ENCODE measurements around the gene CHST4. TPM values are rescaled to one million over a fixed set of nuclear protein-coding genes. Genes with fewer than 3 reads are reported as not detected.

CHST4 gene
- total and polyA plus RNA-seq, 2 of the 4 experiments (the other 2 are of a cell fraction) = not detected

DNA sequence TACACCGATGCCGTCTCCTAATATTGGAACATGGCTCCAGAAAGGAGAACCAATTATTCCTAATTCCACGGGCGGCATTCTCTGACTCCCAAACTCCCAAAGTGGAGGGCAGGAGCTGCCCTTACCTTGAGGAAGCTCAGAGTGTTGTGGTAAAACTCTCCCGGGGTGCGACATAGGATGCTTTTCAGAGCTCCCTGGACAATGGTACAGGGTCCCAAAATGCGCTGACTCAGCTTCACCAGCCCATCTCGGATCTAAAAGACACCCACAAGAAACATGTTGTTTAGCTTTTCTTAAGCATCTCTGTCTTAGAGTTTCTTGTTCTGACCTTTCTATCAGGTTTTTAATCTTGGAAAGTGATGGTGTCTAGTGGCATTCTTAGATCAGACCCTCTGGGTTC, 43.9 kb downstream of the CHST4 start:
- H2BK120ac ChIP-seq (ENCODE audit: low read depth, low read length) = no peak overlapping the region
- H2AFZ ChIP-seq (replicated peaks; ENCODE audit: low read length, poor library complexity) = no peak overlapping the region
- WGBS, 2 experiments (ENCODE audit: extremely low coverage in 2 of 2, insufficient read length in 1 of 2) = 60% methylated on average over 1 of the region's 8 CpGs; no CpG with 5 or more reads in 1 of the 2 experiments
- H3K27ac ChIP-seq (ENCODE audit: insufficient read depth, low read length) = no peak overlapping the region
- H2BK20ac ChIP-seq (ENCODE audit: low read depth, low read length) = no peak overlapping the region
- H2BK15ac ChIP-seq (ENCODE audit: low read depth, low read length) = no peak overlapping the region
- in situ Hi-C loops (cut with MboI; ENCODE audit: low sequenced_read_pairs) (no loop called here), dilution Hi-C loops (cut with HindIII; ENCODE audit: low sequenced_read_pairs, unreplicated experiment) (no loop called here), intact Hi-C loops (cut with micrococcal nuclease) (no loop called here)
- POLR2A ChIA-PET (ENCODE audit: unreplicated experiment) = interaction anchor here (0.5 kb wide), 1 partner anchor 330 kb away, joined by 3 read pairs; no protein-coding TSS in a partner anchor
- no peaks in the 10 kb centered on the region for H3K9me3 ChIP-seq (ENCODE audit: control insufficient read depth, insufficient read depth, low read length)
- no peak for ATAC-seq (ENCODE audit: low read depth)
- H2AK5ac ChIP-seq (ENCODE audit: low read depth, low read length) = no peak overlapping the region
- H4K8ac ChIP-seq (ENCODE audit: low read depth in 2 of 2, low read length in 2 of 2) = no peak overlapping the region
- H3K56ac ChIP-seq (ENCODE audit: extremely low read depth, insufficient read depth, low read length) = no peak overlapping the region
- no peak overlapping the region for H3K14ac ChIP-seq (replicated peaks; ENCODE audit: low read depth, low read length)
- H3K27me3 ChIP-seq (ENCODE audit: control insufficient read depth, insufficient read depth, low read length) = peaks cover 7% of the 10 kb centered on the region; the same call in 1 of the 2 replicates
- H3K18ac ChIP-seq (ENCODE audit: low read depth, low read length) = no peak overlapping the region
- no peaks in the 10 kb centered on the region for H3K36me3 ChIP-seq (ENCODE audit: control insufficient read depth, insufficient read depth, low read length)
- H4K91ac ChIP-seq (ENCODE audit: insufficient read depth, low read depth, low read length) = no peak overlapping the region
- H3K9ac ChIP-seq (ENCODE audit: low read depth, low read length) = no peak overlapping the region
- BruUV-seq (replicated peaks) = no TSS peak
- TF ChIP-seq RFX5 (IDR thresholded peaks at IDR 0.05; ENCODE audit: low read depth, low read length) (no peak), MAFK (IDR thresholded peaks at IDR 0.05; ENCODE audit: low read depth, low read length) (peak; percentile 86)
- no peak overlapping the region for H2AK9ac ChIP-seq (replicated peaks; ENCODE audit: low read depth, low read length, poor library complexity)
- H3K4ac ChIP-seq (ENCODE audit: low read depth, low read length) = no peak overlapping the region
- CTCF ChIA-PET = no interaction called here
- H3K23ac ChIP-seq (ENCODE audit: low read depth, low read length) = no peak overlapping the region
- no peaks in the 10 kb centered on the region for H3K9me1 ChIP-seq (ENCODE audit: insufficient read depth, low read length)
- H3K79me1 ChIP-seq (ENCODE audit: low read depth in 1 of 2, low read length in 2 of 2) = no peaks in the 10 kb centered on the region
- no peak overlapping the region for H4K5ac ChIP-seq (ENCODE audit: low read depth, low read length)
- no peak overlapping the region for H2BK5ac ChIP-seq (ENCODE audit: low read depth, low read length, poor library complexity, severe bottlenecking)
- H3K4me3 ChIP-seq (ENCODE audit: insufficient read depth, low read depth, low read length) = no peak overlapping the region
- H4K20me1 ChIP-seq (ENCODE audit: insufficient read depth, low read length) = no peaks in the 10 kb centered on the region
- DNase-seq = no peak
- H3K4me1 ChIP-seq (ENCODE audit: control insufficient read depth, insufficient read depth, low read length) = no peaks in the 10 kb centered on the region
- H3K4me2 ChIP-seq (ENCODE audit: low read depth, low read length) = no peak overlapping the region

All from IMR-90 (cell line).